GM12873 (cell line): ENCODE data around the gene ZNF275.

ENCODE experiments used
- CTCF ChIP-seq: IDR thresholded peaks from 2 replicates; pipeline ENCODE4 v1.5.1; 2012; ENCODE audit warnings: low read depth, mild to moderate bottlenecking, moderate library complexity, low read length, control low read depth; ENCODE audit not compliant: insufficient read depth; ENCODE audit errors: missing control alignments

Gene ZNF275

GRCh38 chrX:153327561-153327960 is 6.4 kb upstream of the ZNF275 start:
- no peak for TF ChIP-seq CTCF

- no peak for TF ChIP-seq CTCF
Observed at GRCh38 chrX:153333266-153333665, 687 bp upstream of the ZNF275 start.

DNA sequence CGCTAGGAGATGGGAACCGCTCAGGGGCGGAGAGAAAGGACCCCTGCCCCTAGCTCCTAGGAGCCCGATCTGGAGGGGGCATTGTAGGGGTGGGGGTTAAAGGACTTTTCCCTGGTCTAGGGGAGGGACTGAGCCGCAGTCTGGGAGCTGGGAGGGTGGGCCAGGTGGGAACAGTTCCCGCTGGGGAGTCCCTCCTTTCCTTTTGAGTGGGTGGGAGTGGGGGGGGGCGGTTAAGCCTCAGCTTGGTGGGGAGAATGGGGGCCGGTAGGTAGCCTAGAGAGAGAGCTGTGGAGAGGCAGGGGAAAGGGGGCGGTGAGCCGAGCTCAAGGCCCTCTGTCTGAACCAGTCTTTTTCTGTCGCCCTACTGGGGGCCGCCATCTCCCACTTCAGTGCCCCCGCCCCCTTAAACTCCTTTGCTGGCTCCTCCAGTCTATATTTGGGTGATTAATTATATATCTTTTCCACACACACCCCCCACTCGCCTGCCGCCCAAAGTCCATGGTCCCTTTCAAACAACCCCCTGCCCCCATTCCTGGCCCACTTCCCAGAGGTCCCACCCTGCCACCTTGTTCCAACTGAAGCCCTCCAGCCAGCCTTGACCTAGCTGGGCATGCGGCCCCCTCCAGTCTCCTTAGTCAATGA is 822 bp downstream of the ZNF275 start:
- TF ChIP-seq CTCF = no peak

- no peak for TF ChIP-seq CTCF
Observed at GRCh38 chrX:153336121-153336894, 2.4 kb downstream of the ZNF275 start.

- TF ChIP-seq CTCF = no peak
Observed at GRCh38 chrX:153336988-153337387, 3.0 kb downstream of the ZNF275 start.

GRCh38 chrX:153338836-153339235 is 4.9 kb downstream of the ZNF275 start:
- TF ChIP-seq CTCF = no peak

DNA sequence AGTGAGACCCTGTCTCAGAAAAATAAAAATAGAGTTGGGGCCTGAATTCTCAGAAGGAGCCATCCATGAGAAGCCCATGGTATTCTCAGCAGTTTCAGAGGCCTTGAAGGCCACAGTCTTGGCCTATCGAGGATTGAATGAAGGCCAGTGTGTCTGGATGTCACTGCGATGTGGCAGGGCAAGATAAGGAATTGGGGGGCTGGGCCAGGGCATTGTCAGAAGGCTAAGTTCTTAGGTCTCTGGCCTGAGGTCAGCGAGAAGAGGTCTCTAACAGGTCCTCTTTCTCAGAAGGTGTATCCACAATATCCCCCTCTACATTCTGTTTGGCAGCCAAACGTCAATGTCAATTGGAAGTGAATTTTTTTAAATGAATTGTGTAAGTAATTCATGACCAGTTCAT is 5.7 kb downstream of the ZNF275 start:
- TF ChIP-seq CTCF = no peak
